Smooth muscle cell (in vitro differentiated cells): Measurements from ENCODE around the gene VILL. TPM values are rescaled to one million over a fixed set of nuclear protein-coding genes. Genes with fewer than 3 reads are reported as not detected.
A peak's percentile ranks its signal among the peaks of the same experiment; 100 is the strongest.

ENCODE experiments used
- DNase-seq: peaks from one replicate; lab custom pipeline; 2025; ENCODE audit not compliant: unreplicated experiment; lab: John Stamatoyannopoulos, UW
- H2AFZ ChIP-seq: fragments of 200-600 bp; sonication (generic); 2 replicates; pipeline ENCODE4 v1.6.0; 2016; ENCODE audit warnings: antibody characterized with exemption, low read depth, mild to moderate bottlenecking
- H3F3A ChIP-seq: fragments of 200-600 bp; sonication (generic); 2 replicates; pipeline ENCODE4 v1.6.0; 2017; ENCODE audit warnings: antibody characterized with exemption, low read depth
- H3K27ac ChIP-seq: fragments of 200-600 bp; sonication (generic); 2 replicates; pipeline ENCODE4 v1.5.1; 2016; ENCODE audit warnings: low read depth, mild to moderate bottlenecking
- H3K27me3 ChIP-seq: fragments of 200-600 bp; sonication (generic); 2 replicates; pipeline ENCODE4 v1.6.1; 2016; ENCODE audit warnings: low read depth, mild to moderate bottlenecking
- H3K36me3 ChIP-seq: fragments of 200-600 bp; sonication (generic); 2 replicates; pipeline ENCODE4 v1.5.1; 2016; ENCODE audit warnings: low read depth
- H3K4me1 ChIP-seq: fragments of 200-600 bp; sonication (generic); 2 replicates; pipeline ENCODE4 v1.5.1; 2016; ENCODE audit warnings: low read depth
- H3K4me2 ChIP-seq: fragments of 200-600 bp; sonication (generic); 2 replicates; pipeline ENCODE4 v1.6.0; 2016; ENCODE audit warnings: mild to moderate bottlenecking
- H3K4me3 ChIP-seq: fragments of 200-600 bp; sonication (generic); 2 replicates; pipeline ENCODE4 v1.5.1; 2016; ENCODE audit warnings: mild to moderate bottlenecking
- H3K79me2 ChIP-seq: fragments of 200-600 bp; sonication (generic); 2 replicates; pipeline ENCODE4 v1.6.0; 2016; ENCODE audit warnings: low read depth, mild to moderate bottlenecking
- H3K9ac ChIP-seq: fragments of 200-600 bp; sonication (generic); 2 replicates; pipeline ENCODE4 v1.6.0; 2016; ENCODE audit warnings: low read depth
- H3K9me3 ChIP-seq: fragments of 200-600 bp; sonication (generic); replicated peaks from 2 replicates; pipeline ENCODE4 v1.5.1; 2016; ENCODE audit warnings: low read depth
- H4K20me1 ChIP-seq: fragments of 200-600 bp; sonication (generic); 2 replicates; pipeline ENCODE4 v1.6.0; 2016; ENCODE audit warnings: low read depth
- WGBS: methylation state at CpG from one replicate; pipeline ENCODE4 v1.1.7; 2016; ENCODE audit warnings: low lambda C conversion rate; 5-methylcytosine and 5-hydroxymethylcytosine counted together
- polyA plus RNA-seq: library from polyadenylated mRNA; unstranded; fragments of >200 nt; fragmentation: Nextera tagmentation; extraction: Ambion mirVana; gene quantifications from 2 replicates; pipeline ENCODE4 v1.2.1, GENCODE V29; 2016
- total RNA-seq: library from RNA; depleted of rRNA; stranded (reverse); fragments of >200 nt; gene quantifications from 2 replicates; pipeline ENCODE4 v1.2.3, GENCODE V29; 2014
- TF ChIP-seq, protein P1 (sequence below): fragments of 200-600 bp; sonication (generic); IDR thresholded peaks from 2 replicates; pipeline ENCODE4 v1.5.1; 2017; ENCODE audit warnings: borderline replicate concordance, mild to moderate bottlenecking, antibody characterized with exemption; ENCODE audit not compliant: insufficient read depth, poor library complexity, severe bottlenecking

The VILL gene
- total and polyA plus RNA-seq, 2 experiments from 2014 or later, result 2.3 to 3.4 TPM

GRCh38 chr3:37943126-37943525 lies 47.5 kb upstream of the VILL start:
- Histone ChIP-seq H3K9me3 (no peaks in the 10 kb centered on the region), H3K4me1 (peaks cover 36% of the 10 kb centered on the region), H3K27me3 (no peaks in the 10 kb centered on the region), H4K20me1 (no peaks in the 10 kb centered on the region), H2AFZ (no peak overlapping the region), H3K79me2 (peaks cover 32% of the 10 kb centered on the region), H3F3A (peaks cover 32% of the 10 kb centered on the region), H3K4me3 (no peak overlapping the region), H3K9ac (no peak overlapping the region), H3K27ac (no peak overlapping the region), H3K4me2 (no peak overlapping the region), H3K36me3 (no peaks in the 10 kb centered on the region)
- TF ChIP-seq, protein P1, sequence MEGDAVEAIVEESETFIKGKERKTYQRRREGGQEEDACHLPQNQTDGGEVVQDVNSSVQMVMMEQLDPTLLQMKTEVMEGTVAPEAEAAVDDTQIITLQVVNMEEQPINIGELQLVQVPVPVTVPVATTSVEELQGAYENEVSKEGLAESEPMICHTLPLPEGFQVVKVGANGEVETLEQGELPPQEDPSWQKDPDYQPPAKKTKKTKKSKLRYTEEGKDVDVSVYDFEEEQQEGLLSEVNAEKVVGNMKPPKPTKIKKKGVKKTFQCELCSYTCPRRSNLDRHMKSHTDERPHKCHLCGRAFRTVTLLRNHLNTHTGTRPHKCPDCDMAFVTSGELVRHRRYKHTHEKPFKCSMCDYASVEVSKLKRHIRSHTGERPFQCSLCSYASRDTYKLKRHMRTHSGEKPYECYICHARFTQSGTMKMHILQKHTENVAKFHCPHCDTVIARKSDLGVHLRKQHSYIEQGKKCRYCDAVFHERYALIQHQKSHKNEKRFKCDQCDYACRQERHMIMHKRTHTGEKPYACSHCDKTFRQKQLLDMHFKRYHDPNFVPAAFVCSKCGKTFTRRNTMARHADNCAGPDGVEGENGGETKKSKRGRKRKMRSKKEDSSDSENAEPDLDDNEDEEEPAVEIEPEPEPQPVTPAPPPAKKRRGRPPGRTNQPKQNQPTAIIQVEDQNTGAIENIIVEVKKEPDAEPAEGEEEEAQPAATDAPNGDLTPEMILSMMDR, result no peak
- 98% methylated on average over 4 of the region's 4 CpGs for WGBS
- no peak for DNase-seq

GRCh38 chr3:37943631-37944314 lies 46.8 kb upstream of the VILL start:
- H3K27ac ChIP-seq, result peak overlapping the region; percentile 72
- peaks cover 36% of the 10 kb centered on the region for H3K4me1 ChIP-seq
- no peak overlapping the region for H2AFZ ChIP-seq
- H3K4me2 ChIP-seq, result peak overlapping the region; percentile 38
- no peaks in the 10 kb centered on the region for H3K9me3 ChIP-seq
- H3K9ac ChIP-seq, result no peak overlapping the region
- 56% methylated on average over 8 of the region's 8 CpGs for WGBS
- no peak for DNase-seq
- H4K20me1 ChIP-seq, result no peaks in the 10 kb centered on the region
- no peak overlapping the region for H3K4me3 ChIP-seq
- peaks cover 32% of the 10 kb centered on the region for H3F3A ChIP-seq
- peaks cover 31% of the 10 kb centered on the region for H3K79me2 ChIP-seq
- TF ChIP-seq, protein P1, result no peak
- H3K36me3 ChIP-seq, result no peaks in the 10 kb centered on the region
- no peaks in the 10 kb centered on the region for H3K27me3 ChIP-seq

DNA sequence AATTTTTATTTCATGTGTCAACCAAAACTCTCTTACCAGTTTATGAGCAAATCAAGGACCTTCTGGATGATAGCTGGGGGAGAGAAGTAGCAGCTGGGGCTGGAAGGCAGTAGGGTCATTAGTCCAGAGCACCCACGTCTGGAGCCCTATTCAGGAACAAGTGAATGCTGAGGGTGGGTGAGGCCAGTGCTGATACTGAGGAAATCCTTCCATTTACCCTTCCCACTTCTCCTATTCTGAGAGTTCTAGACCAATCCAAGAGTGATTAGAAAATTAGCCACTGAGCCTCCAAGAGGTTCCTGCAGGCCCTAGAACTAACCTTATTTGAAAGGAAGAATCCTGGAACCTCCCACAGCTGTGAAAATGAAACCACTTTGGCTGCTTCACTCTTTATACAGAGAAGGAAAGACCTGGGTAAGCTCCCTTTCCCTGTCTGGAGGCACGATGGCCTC lies 46.2 kb upstream of the VILL start:
- DNase-seq, result no peak
- Histone ChIP-seq H4K20me1 (no peaks in the 10 kb centered on the region), H3K9me3 (no peaks in the 10 kb centered on the region), H3K79me2 (peaks cover 32% of the 10 kb centered on the region), H3K27ac (peak overlapping the region; percentile 72), H3K4me2 (peak overlapping the region; percentile 38), H2AFZ (no peak overlapping the region), H3F3A (peaks cover 32% of the 10 kb centered on the region), H3K27me3 (no peaks in the 10 kb centered on the region), H3K4me3 (peak overlapping the region; percentile 19), H3K4me1 (peaks cover 36% of the 10 kb centered on the region), H3K9ac (no peak overlapping the region), H3K36me3 (no peaks in the 10 kb centered on the region)
- TF ChIP-seq, protein P1, result no peak
- 46% methylated on average over 2 of the region's 2 CpGs for WGBS
